ENCODE results near the gene DST.

GRCh38 chr6:56518995-56519767, 123.5 kb downstream of the DST start:
- TF ChIP-seq CTCF (IDR thresholded peaks at IDR 0.05 in 4 of 5, conservative IDR thresholded peaks at IDR 0.05 in 1 of 5) = no peak
- no peak for TF ChIP-seq POLR2A (IDR thresholded peaks at IDR 0.05)

Data from gastrocnemius medialis (tissue), 4 donors.